ENCODE data around the gene SH3GLB2.
A peak's percentile ranks its signal among the peaks of the same experiment; 100 is the strongest.

SH3GLB2 gene

DNA sequence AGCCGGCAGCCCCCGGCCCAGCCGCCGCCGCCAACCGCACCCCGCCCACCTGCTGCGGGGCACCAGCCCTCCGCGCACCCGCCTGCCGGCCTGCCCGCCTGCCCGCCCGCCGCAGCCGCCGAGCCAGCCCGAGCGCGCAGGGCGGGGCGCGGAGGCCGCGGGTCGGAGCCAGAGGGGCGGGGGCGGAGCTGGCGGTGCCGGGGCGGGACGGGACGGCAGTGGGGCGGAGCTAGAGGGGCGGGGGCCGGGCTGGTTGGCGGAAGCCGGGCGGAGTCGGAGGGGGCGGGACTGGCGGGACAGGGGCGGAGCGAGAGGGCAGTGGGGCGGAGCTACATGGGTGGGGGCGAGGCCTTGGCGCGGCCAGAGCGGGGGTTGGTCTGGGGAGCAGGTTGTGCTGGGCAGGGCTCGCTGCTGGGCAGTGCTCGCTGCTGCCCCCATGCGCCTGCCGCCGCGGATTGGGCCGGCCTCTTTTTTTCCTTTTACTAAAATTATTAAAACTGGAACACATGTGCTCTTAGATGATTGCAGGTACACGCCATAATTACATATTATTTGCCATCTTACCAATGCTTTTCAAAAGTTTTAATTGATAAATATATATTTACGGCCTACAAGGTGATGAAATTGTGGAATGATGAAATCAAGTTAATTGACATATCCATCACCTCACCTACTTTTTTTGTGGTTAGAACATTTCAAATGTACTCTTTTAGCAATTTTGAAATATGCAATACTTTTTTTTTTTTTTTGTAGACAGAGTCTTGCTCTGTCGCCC lies at the start of gene SH3GLB2:
TSS of gene SH3GLB2 (minus strand) at position 140 of the 775 bp plus-strand sequence. CDS start 177 bp downstream, outside the sequence.
- in situ Hi-C loops (cut with MboI; ENCODE audit: low pct_unique_long_range_greater_than_20kb, low sequenced_read_pairs) = no loop called here

DNA sequence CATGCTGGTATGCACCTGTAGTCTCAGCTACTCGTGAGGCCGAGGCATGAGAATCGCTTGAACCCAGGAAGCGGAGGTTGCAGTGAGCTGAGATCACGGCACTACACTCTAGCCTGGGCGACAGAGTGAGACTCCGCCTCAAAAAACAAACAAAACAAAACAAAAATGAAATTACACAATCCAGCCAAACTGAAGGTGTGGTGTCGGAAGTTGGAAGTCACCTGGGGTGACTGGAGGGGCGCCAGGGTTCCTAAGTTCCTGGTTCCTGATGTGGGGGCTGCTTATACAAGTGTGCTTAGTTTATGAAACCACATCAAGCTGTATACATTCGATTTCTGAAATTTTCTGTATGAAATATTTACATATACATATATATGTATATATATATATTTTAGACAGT lies 49.1 kb upstream of the SH3GLB2 start:
- in situ Hi-C loops (cut with MboI; ENCODE audit: low pct_unique_long_range_greater_than_20kb, low sequenced_read_pairs) = no loop called here
- no peak for DNase-seq

More for the DNA sequence above, at the start of gene SH3GLB2:
- DNase-seq = peak; percentile 90

DNA sequence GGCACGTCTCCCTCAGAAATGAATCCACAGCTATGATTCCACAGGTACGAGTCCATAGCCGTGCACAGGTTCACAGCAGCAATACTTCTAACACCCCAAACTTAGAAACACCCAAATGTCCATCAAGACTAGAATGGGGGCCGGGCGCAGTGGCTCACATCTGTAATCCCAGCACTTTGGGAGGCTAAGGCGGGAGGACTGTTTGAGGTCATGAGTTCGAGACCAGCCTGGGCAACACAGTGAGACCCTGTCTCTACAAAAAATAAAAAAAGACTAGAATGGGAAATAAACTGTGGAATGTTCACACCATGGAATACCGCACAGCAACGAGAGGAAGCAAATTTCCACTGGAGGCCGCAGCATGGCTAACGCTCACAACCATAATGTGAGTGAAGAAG lies 48.5 kb upstream of the SH3GLB2 start:
- in situ Hi-C loops (cut with MboI; ENCODE audit: low pct_unique_long_range_greater_than_20kb, low sequenced_read_pairs) = no loop called here
- DNase-seq = no peak

DNA sequence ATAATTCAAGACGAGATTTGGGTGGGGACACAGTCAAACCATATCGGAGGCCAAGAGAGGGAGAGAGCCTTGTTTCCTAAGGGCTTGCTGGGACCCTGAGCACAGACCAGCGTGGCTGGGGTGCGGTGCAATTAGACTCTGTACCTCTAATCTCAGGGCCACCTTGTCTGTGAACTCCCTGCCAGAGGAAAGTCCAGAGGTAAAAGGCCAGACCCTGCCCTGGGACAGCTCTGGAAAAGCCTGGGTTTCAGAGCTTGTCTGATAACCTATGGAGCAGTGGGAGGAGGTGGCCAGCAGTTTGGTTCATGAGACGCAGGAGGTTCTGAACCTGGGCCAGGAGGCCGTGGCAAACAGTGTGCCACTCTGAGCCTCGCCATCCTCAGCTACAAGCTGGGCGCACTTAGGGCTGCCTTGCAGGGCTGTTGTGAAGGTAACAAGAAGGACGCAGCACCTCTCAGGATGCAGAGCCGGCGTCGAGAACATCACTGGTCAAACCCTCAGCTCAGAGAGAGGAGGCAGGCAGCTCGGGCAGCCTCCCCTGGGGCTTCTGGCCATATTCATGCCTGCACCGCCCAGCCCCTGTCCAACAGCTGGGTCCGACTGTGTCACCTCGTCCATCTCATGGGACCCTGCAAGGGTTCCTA lies 48.0 kb upstream of the SH3GLB2 start:
- DNase-seq = no peak
- in situ Hi-C loops (cut with MboI; ENCODE audit: low pct_unique_long_range_greater_than_20kb, low sequenced_read_pairs) = no loop called here

DNA sequence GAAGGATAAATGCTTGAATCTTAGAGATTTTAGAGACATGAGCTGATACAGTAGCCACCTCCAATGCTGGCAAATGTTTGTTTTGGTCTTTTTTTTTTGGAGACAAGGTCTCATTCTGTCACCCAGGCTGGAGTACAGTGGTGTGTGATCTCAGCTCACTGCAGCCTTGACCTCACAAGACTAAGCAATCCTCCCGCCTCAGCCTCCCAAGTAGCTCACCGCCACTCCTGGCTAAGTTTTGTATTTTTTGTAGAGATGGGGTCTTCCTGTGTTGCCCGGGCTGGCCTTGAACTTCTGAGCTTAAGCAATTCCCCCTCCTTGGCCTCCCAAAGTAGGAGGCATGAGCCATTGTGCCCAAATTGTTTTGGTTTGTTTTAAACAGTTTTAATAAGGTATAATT lies 46.0 kb upstream of the SH3GLB2 start:
- DNase-seq = no peak
- in situ Hi-C loops (cut with MboI; ENCODE audit: low pct_unique_long_range_greater_than_20kb, low sequenced_read_pairs) = no loop called here

DNA sequence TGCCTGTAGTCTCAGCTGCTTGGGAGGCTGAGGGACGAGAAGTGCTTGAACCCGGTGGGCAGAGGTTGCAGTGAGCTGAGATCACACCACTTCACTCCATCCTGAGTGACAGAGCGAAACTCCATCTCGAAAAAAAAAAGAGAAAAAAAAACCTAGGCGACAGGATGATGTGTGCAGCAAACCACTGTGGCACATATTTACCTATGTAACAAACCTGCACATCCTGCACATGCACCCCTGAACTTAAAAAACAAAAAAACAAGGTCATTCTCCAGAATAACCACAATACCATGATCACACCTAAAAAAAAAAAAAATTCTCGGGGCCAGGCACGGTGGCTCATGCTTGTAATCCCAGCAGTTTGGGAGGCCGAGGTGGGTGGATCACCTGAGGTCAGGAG lies 45.3 kb upstream of the SH3GLB2 start:
- in situ Hi-C loops (cut with MboI; ENCODE audit: low pct_unique_long_range_greater_than_20kb, low sequenced_read_pairs) = no loop called here
- DNase-seq = no peak

DNA sequence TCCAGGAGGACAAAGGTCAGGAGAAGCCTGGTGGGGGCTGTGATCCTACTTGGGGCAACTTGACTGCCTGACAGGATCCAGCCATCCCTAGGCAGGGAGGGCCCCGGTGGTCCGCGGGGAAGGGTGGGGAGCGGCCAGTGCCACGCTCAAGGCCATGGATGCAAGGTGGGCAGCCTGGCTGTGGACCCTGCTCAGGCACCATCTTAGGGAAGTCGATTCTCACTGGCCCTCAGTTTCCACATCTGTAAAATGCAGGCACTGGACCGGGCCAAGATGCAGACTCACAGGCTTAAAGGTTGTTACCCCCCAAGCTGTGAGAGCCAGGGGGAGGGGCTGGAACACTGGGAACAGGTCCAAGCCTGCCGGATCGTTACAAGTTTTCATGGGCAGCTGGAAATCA lies 44.0 kb upstream of the SH3GLB2 start:
- in situ Hi-C loops (cut with MboI; ENCODE audit: low pct_unique_long_range_greater_than_20kb, low sequenced_read_pairs) = no loop called here
- DNase-seq = no peak

DNA sequence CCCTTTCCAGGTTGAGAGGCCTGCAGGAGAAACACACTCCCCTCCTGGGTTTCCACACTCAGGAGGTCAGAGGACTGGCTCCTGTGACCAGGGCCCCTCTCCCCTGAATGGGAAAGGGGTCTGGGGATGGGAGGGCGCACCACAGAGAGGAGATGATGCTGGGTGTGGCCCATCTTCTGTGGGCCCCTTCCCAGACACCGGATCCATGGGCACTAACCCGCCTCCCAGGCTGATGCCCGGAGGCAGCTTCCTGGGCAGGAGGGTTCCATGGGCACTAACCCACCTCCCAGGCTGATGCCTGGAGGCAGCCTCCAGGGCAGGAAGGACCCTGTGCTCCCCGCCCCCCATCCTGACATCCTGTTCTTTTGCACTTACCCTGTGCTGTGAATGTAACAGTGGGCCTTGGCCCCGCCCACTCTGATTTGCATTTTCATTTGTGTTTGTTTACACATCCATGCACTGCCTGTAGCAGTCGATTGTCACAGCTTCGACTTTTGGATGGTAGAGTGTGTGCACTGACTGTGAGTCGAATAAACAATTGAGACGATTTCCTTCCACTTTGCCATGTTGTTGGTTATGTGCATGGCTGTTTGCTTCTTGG lies 43.5 kb upstream of the SH3GLB2 start:
- in situ Hi-C loops (cut with MboI; ENCODE audit: low pct_unique_long_range_greater_than_20kb, low sequenced_read_pairs) = no loop called here
- DNase-seq = no peak

DNA sequence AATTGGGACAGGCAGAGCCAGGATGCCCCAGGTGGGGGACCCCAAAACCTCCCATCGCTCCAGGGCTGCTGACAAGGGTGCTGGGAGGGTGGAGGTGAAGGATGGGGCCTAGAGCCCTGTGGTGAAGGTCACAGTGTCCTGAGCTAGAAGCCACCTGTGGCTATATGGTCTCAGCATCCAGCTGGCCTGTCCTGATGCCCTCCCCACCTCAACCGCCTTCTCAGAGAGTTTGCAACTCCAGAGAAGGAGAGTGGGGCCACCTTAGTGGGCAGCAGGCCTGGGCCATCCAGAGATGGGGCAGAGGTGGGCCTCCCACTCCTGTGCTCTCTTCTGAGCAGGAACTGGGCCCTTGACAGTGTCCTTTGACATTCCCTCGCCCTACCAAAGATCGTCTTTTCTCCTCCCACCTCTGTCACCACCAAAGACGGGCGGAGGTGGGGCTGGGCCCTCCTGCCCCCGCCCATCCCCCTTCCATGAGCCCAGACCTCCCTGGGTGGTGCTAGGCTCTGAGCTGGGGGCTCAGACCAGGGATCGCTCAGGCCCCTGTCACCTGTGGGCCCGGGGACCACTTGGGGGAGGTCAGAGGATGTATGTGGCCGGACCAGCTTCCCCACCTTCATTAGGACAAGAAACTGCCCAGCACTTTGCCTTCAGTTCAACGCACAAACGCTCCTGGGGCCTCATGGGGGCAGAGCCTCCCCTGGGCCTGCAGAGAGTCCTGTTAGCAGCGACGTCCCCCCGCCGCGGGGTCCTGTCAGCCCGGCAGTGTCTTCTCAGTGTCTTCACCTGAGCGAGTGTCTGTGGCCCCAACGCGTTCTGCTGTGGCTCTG lies 42.8 kb upstream of the SH3GLB2 start:
- in situ Hi-C loops (cut with MboI; ENCODE audit: low pct_unique_long_range_greater_than_20kb, low sequenced_read_pairs) = no loop called here
- no peak for DNase-seq

DNA sequence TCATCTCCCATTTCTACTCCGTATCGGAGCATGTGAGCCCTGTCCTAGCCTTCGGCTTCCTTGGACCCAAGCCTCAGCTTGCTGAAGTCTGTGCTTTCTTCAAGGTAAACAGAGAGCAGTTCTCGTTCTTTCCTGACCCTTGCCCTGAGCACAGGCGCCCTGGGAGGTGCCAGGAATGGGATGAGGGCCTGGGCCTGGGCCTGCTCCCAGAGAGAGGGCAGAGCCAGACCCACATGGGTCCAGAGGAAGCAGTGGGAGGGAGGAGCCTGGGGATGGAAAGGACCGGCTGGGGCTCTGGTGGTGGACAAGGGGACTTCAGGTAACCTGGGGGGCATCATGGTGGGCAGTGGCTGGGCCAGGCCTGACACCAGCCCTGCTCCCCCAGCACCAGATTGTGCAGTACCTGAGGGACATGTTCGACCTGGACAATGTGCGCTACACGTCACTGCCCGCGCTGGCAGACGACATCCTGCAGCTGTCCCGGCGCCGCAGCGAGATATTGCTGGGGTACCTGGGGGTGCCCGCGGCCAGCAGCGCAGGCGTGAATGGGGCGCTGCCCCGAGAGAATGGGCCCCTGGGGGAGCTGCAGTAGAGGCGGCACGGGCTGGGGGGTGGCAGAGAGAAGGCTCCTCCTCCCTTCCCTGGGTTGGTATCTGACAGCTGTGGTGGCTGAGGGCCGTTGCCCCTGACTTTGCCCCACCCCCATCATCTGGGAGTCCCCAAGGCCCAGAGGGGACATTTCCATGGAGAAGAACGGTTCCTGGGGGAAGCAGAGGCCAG lies 41.9 kb upstream of the SH3GLB2 start:
- DNase-seq = no peak
- in situ Hi-C loops (cut with MboI; ENCODE audit: low pct_unique_long_range_greater_than_20kb, low sequenced_read_pairs) = no loop called here

DNA sequence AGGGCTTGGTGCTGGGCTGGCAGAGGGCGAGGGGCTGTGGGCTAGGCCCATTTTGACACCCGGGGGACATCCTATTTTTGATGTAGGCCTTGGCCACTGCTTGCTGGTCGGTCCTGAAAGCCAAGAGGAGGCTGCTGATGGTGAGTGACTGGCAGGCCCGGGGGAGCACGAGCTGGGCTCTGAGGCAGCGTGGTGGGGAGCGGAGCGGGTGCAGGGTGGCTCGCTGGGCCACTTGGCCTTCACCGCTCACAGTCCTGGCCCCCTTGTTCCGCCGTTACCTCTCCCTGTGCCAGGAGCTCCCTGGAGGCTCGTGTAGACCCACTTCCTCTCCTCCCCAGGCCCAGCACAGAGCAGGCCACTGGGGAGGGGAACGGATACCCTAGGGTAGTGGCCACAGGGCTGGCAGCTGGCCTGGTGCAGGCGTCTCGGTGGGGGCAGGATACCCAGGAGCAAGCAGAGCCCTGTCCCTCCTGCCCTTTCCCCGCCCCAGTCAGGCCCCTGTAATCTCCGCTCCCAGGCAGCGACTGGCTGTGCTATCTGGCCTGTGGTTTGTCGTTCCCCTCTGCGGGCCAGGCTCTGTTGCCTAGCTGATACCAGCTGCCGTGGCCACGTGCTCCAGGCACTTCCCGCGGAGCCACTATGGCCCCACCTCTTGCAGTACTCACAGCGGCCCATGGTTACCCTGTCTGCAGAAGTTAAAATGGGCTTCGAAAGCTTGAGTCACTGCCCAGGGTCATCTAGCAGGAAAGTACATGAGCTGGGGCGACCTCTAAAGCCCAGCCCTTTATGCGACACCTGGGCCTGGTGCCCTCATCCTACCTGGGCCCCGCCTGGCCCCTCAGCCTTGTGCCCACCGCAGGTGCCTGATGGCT lies 41.1 kb upstream of the SH3GLB2 start:
- DNase-seq = peak; percentile 91
- in situ Hi-C loops (cut with MboI; ENCODE audit: low pct_unique_long_range_greater_than_20kb, low sequenced_read_pairs) = no loop called here

DNA sequence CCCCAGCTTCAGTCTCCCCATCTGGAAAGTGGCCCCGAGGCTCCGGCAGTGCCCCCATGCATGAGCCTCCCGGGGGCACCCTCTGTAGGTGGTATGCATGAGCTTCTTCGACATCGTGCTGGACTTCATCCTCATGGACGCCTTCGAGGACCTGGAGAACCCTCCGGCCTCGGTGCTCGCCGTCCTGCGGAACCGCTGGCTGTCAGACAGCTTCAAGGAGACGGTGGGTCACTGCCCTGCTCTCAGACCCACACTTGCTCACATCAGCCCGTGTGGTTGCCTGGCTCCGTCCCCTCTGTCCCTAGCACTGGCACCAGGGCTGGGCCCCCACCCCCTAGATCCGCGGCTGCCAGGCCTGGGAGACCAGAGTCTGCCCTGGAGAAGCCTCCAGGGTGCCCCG lies 40.0 kb upstream of the SH3GLB2 start:
- no peak for DNase-seq
- in situ Hi-C loops (cut with MboI; ENCODE audit: low pct_unique_long_range_greater_than_20kb, low sequenced_read_pairs) = no loop called here

DNA sequence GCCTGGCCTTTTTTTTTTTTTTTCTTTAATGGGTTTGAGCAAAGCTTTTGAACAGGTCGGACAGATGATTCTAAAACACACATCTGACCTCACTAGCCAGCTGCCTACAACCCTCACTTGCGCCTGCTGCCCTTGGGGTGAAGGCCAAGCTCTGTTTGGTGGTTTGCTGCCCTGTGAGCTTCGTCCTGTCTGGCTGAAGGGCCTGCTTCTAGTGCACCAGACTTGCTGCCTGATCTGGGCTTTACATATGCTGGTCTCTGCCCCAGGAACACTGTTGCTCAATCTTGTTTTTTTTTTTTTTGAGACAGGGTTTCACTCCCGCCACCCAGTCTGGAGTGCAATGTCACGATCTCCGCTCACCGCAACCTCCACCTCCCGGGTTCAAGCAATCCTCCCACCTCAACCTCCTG lies 36.4 kb upstream of the SH3GLB2 start:
- DNase-seq = no peak
- in situ Hi-C loops (cut with MboI; ENCODE audit: low pct_unique_long_range_greater_than_20kb, low sequenced_read_pairs) = no loop called here

DNA sequence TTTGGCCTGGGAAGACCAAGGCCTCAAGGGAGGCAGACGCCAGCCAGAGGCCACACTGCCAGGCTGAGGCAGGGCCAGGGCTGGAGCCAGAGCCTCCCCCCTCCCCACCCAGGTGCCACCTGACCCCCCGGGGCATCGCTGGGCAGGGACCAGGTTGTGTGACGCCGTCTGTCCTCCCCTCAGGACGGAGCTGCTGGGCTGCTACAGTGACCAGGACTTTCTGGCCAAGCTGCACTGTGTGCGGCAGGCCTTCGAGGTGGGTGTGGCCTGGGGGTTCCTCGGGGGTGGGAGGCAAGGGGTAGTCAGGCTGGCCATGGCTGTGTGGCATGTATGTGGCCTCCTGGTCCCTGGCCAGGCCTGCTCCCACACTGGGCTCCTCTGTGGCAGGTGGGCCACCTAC lies 34.9 kb upstream of the SH3GLB2 start:
- in situ Hi-C loops (cut with MboI; ENCODE audit: low pct_unique_long_range_greater_than_20kb, low sequenced_read_pairs) = no loop called here
- no peak for DNase-seq

DNA sequence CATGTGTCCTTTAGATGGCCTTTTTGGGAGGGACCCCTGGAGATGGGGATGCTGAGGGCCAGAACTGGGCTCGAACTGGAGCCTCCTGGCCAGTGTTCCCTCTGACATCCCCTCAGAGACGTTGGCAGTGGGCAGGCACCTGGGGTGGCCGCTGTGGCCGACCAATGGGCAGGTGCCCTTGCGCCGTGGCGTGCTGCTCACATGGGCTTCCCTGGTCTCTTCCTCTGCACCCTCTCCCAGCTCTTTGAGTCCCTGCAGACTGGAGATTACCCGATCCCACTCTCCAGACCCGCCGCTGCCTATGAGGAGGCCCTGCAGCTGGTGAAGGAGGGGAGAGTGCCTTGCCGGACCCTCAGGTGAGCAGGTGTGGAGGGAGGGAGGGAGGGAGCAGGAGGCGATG lies 32.9 kb upstream of the SH3GLB2 start:
- in situ Hi-C loops (cut with MboI; ENCODE audit: low pct_unique_long_range_greater_than_20kb, low sequenced_read_pairs) = no loop called here
- DNase-seq = no peak

DNA sequence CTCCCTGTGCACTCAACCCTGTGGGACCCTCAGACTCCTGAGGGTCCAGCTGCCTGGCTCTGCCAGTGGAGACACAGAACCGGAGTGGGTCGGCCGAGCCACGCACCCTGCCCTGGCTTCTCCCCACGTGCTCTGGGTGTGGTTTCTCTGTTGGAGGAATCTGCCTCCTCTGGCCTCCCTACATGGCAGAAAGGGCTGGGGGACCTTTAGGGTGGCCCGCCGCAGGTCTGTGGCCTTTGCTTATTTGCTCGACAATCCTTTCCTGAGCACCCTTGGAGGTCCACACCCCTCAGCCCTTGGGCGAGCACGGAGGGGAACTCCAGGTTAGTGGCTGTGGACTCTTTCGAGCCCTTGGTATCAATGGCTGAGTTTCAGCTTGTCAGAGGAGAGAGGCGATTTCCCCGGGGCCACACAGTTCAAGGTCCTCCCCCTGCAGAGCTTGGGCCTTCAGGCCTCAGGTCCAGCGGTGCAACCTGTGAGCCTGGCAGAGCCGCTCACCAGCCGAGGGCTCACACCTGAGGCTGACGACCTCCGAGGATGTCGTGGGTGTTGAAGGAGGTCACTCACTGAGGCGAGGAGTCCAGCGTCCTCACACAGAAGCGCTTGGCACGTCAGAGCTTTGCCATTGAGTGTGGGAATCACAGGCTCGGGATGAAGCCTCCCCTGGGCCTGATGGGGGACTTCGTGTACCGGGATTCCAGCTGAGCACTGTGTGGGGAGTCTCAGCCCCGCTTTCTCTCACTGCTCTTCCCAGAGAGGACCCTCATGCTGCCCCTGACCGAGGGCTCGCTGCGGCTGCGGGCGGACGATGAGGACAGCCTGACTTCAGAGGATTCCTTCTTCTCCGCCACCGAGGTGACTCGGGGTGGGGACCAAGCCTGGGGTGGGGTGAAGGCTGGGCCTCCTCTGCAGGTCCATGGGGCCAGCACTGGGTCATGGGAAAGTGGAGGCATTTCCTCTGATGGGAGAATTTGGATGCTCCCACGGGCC lies 32.0 kb upstream of the SH3GLB2 start:
- in situ Hi-C loops (cut with MboI; ENCODE audit: low pct_unique_long_range_greater_than_20kb, low sequenced_read_pairs) = no loop called here
- DNase-seq = no peak

Measured in KBM-7 (cell line).